HepG2 (cell line): ENCODE measurements around the gene GPR173. TPM values are rescaled to one million over a fixed set of nuclear protein-coding genes. Genes with fewer than 3 reads are reported as not detected.

Experiments
- ATAC-seq: fragments of 200-7000 bp; cut with Tn5 transposase; 3 replicates; pipeline ENCODE4 v1.9.1; 2020; ENCODE audit warnings: mild to moderate bottlenecking, moderate library complexity
- BruUV-seq: library from RNA; stranded (reverse); fragments of 400-500 nt; replicated peaks from 2 replicates; lab custom pipeline; 2021; lab: Mats Ljungman, UMichigan
- CTCF ChIA-PET: fragments of 300-600 bp; formaldehyde crosslinking; extraction: SDS; loops from one replicate; lab custom pipeline; 2021; ENCODE audit warnings: low total read pairs, inconsistent platforms, low intra/inter-chr PET ratio; lab: Yijun Ruan, JAX
- POLR2A ChIA-PET: fragments of 350-600 bp; sonication (Branson Sonifier 250); formaldehyde crosslinking; loops from one replicate; lab custom pipeline; 2020; ENCODE audit warnings: antibody characterized with exemption, inconsistent platforms; lab: Yijun Ruan, JAX
- DNase-seq: peaks from one replicate; pipeline ENCODE4 v3.0.0-alpha.2; 2015; ENCODE audit warnings: low spot score
- FAIRE-seq: peaks from 3 replicates; lab custom pipeline; 2011; peaks lifted over from hg19 to GRCh38; lab: Jason Lieb, UNC
- H2AFZ ChIP-seq: one replicate; pipeline ENCODE4 v1.6.1; 2011; ENCODE audit warnings: low read length, inconsistent platforms
- H3K27ac ChIP-seq: fragments of 300-600 bp; 3 replicates; pipeline ENCODE4 v1.8.0; 2011; ENCODE audit warnings: mixed run types, mild to moderate bottlenecking, mixed read lengths, low read length, inconsistent platforms; ENCODE audit not compliant: insufficient read depth; ENCODE audit errors: extremely low read length
- H3K27me3 ChIP-seq, 2 experiments: fragments of 200-600 bp in 1 of 2; 2 replicates in 1 of 2; 3 replicates in 1 of 2; pipeline versions ENCODE4 v1.6.0 to v1.8.0; 2011; ENCODE audit warnings: low read length in 2 of 2, mild to moderate bottlenecking in 2 of 2, moderate library complexity in 2 of 2, inconsistent platforms in 1 of 2; ENCODE audit not compliant: insufficient read depth in 2 of 2, control insufficient read depth in 1 of 2
- H3K36me3 ChIP-seq, 2 experiments: fragments of 200-600 bp in 1 of 2; replicated peaks in 1 of 2; 2 replicates in 1 of 2; 3 replicates in 1 of 2; pipeline versions ENCODE4 v1.5.1 to v1.8.0; 2011; ENCODE audit warnings: low read length in 2 of 2, inconsistent platforms in 1 of 2; ENCODE audit not compliant: insufficient read depth in 2 of 2, control insufficient read depth in 1 of 2
- H3K4me1 ChIP-seq: 2 replicates; pipeline ENCODE4 v1.5.1; 2012; ENCODE audit warnings: low read length, inconsistent platforms; ENCODE audit not compliant: insufficient read depth
- H3K4me2 ChIP-seq: 2 replicates; pipeline ENCODE4 v1.6.0; 2011; ENCODE audit warnings: low read depth, low read length, inconsistent platforms
- H3K4me3 ChIP-seq, 3 experiments: fragments of 200-600 bp in 1 of 3; sonication (generic), shearing (Covaris generic) in 1 of 3; replicated peaks in 1 of 3; 2 replicates each; pipeline ENCODE4 v1.5.1; 2011 to 2016; ENCODE audit warnings: low read length in 3 of 3, inconsistent platforms in 2 of 3, low read depth in 2 of 3, mild to moderate bottlenecking in 2 of 3, control low read depth in 1 of 3, mixed read lengths in 1 of 3; ENCODE audit not compliant: insufficient read depth in 1 of 3
- H3K79me2 ChIP-seq: one replicate; pipeline ENCODE4 v1.6.1; 2011; ENCODE audit warnings: low read length, inconsistent platforms; ENCODE audit not compliant: insufficient read depth
- H3K9ac ChIP-seq: 2 replicates; pipeline ENCODE4 v1.6.0; 2011; ENCODE audit warnings: mild to moderate bottlenecking, low read depth, low read length, inconsistent platforms; ENCODE audit not compliant: insufficient read depth
- H3K9me3 ChIP-seq: 2 replicates; pipeline ENCODE4 v1.5.1; 2012; ENCODE audit warnings: mild to moderate bottlenecking, low read length
- H4K20me1 ChIP-seq: 2 replicates; pipeline ENCODE4 v1.6.0; 2011; ENCODE audit warnings: inconsistent platforms, mild to moderate bottlenecking, low read length, moderate library complexity; ENCODE audit not compliant: insufficient read depth
- ATF7 ChIP-seq, 2 experiments: fragments of 450-650 bp in 1 of 2; sonication (generic) in 1 of 2; formaldehyde crosslinking in 1 of 2; IDR thresholded peaks; 2 replicates each; pipeline versions ENCODE4 v1.4.0 to v1.6.1; 2016 to 2020; ENCODE audit warnings: antibody characterized with exemption in 1 of 2, mild to moderate bottlenecking in 1 of 2, missing genetic modification reagents in 1 of 2
- E2F5 ChIP-seq: sonication (generic); formaldehyde crosslinking; conservative IDR thresholded peaks from 2 replicates; pipeline ENCODE4 v1.4.0; 2020; ENCODE audit warnings: missing genetic modification reagents
- FOXC1 ChIP-seq: sonication (generic); formaldehyde crosslinking; IDR thresholded peaks from 2 replicates; pipeline ENCODE4 v1.8.0; 2022; ENCODE audit warnings: mild to moderate bottlenecking, missing genetic modification reagents, borderline replicate concordance
- HDAC1 ChIP-seq: sonication (generic); formaldehyde crosslinking; IDR thresholded peaks from 2 replicates; pipeline ENCODE4 v1.5.1; 2020; ENCODE audit warnings: mild to moderate bottlenecking, missing genetic modification reagents
- IRF2 ChIP-seq: IDR thresholded peaks from 2 replicates; pipeline ENCODE4 v1.6.1; 2018; ENCODE audit warnings: missing genetic modification reagents, missing compliant biosample characterization
- LRRFIP1 ChIP-seq: sonication (generic); formaldehyde crosslinking; conservative IDR thresholded peaks from 2 replicates; pipeline ENCODE4 v1.4.0; 2020; ENCODE audit warnings: missing genetic modification reagents
- MYC ChIP-seq: sonication (generic); formaldehyde crosslinking; IDR thresholded peaks from 2 replicates; pipeline ENCODE4 v1.9.0; 2021; ENCODE audit warnings: missing genetic modification reagents, borderline replicate concordance
- RBM39 ChIP-seq: fragments of 200-400 bp; formaldehyde crosslinking; IDR thresholded peaks from one replicate; pipeline ENCODE4 v1.6.1; 2018; ENCODE audit warnings: antibody characterized with exemption, mild to moderate bottlenecking, low read depth, low read length; ENCODE audit not compliant: poor library complexity, severe bottlenecking
- STAG1 ChIP-seq: sonication (generic); formaldehyde crosslinking; IDR thresholded peaks from 2 replicates; pipeline ENCODE4 v1.4.0; 2020; ENCODE audit warnings: missing genetic modification reagents
- ZBTB38 ChIP-seq: sonication (generic); formaldehyde crosslinking; IDR thresholded peaks from 2 replicates; pipeline ENCODE4 v1.5.1; 2020; ENCODE audit warnings: mild to moderate bottlenecking, missing genetic modification reagents
- ZNF280B ChIP-seq: sonication (generic); formaldehyde crosslinking; IDR thresholded peaks from 2 replicates; pipeline ENCODE4 v1.5.0; 2020; ENCODE audit warnings: missing genetic modification reagents, mild to moderate bottlenecking, borderline replicate concordance
- ZNF660 ChIP-seq: sonication (generic); formaldehyde crosslinking; IDR thresholded peaks from 2 replicates; pipeline ENCODE4 v1.5.1; 2020; ENCODE audit warnings: mild to moderate bottlenecking, low read depth, missing genetic modification reagents, borderline replicate concordance
- WGBS: methylation state at CpG from one replicate; pipeline ENCODE4 v1.1.6; 2017; ENCODE audit warnings: low lambda C conversion rate; 5-methylcytosine and 5-hydroxymethylcytosine counted together
- in situ Hi-C: cut with HindIII; loops from 2 replicates; pipeline ENCODE4 v1.10.0; 2017; ENCODE audit warnings: low pct_unique_long_range_greater_than_20kb; ENCODE audit not compliant: extremely low pct_ligation_motif_present
- intact Hi-C: fragments of 100-400 bp; cut with micrococcal nuclease; formaldehyde crosslinking; loops from one replicate; pipeline ENCODE4 v1.10.0; 2022; ENCODE audit not compliant: unreplicated experiment
- polyA plus RNA-seq, 8 experiments: library from polyadenylated mRNA; depleted of rRNA in 3 of 8; stranded (reverse) in 7 of 8; unstranded in 1 of 8; fragments of >200 nt; fragmentation: Illumina TruSeq in 4 of 8; extraction: Trizol in 4 of 8; gene quantifications; 2 replicates each; pipeline versions ENCODE4 v1.2.1 to v1.2.3, GENCODE V29; 2011 to 2016; ENCODE audit warnings: low read depth in 4 of 8, missing spikeins in 1 of 8, mixed read lengths in 1 of 8; ENCODE audit not compliant: insufficient read depth in 1 of 8
- total RNA-seq, 5 experiments: library from RNA; depleted of rRNA; stranded (reverse); fragments of >200 nt; fragmentation: Illumina TruSeq; extraction: Trizol; gene quantifications; 2 replicates each; pipeline ENCODE4 v1.2.3, GENCODE V29; 2016; ENCODE audit warnings: low read depth in 1 of 5

Gene GPR173
- total and polyA plus RNA-seq, 2 of the 13 experiments (the other 11 are each of a cell fraction or from before 2014, with no cell fraction given) = 0.04 TPM; not detected in 1

GRCh38 chrX:53001958-53002357 lies 46.6 kb upstream of the GPR173 start (continued):
- TF ChIP-seq RBM39 (no peak), ZBTB38 (no peak), IRF2 (no peak), ATF7 (IDR thresholded peaks at IDR 0.05) (no peak), ATF7 (CRISPR knock-in tag; IDR thresholded peaks at IDR 0.05) (no peak)

GRCh38 chrX:53003111-53003510 lies 45.5 kb upstream of the GPR173 start:
- 11% methylated on average over 5 of the region's 6 CpGs for WGBS
- FAIRE-seq (no peak), DNase-seq (no peak), ATAC-seq (no peak)
- no peak overlapping the region for H3K4me3 ChIP-seq
- CTCF ChIA-PET = no interaction called here
- POLR2A ChIA-PET = no interaction called here
- H3K9ac ChIP-seq = no peak overlapping the region
- in situ Hi-C loops = no loop called here
- H3K27ac ChIP-seq = no peak overlapping the region
- no peak for TF ChIP-seq MYC (CRISPR knock-in tag)
- TF ChIP-seq IRF2 = no peak
- TF ChIP-seq ZNF660 = no peak
- TF ChIP-seq HDAC1 (CRISPR knock-in tag) = no peak
- TF ChIP-seq LRRFIP1 = no peak
- no peak for TF ChIP-seq E2F5 (CRISPR knock-in tag)
- no peak for TF ChIP-seq ZNF280B (CRISPR knock-in tag)
- no peak for TF ChIP-seq FOXC1 (CRISPR knock-in tag)
- TF ChIP-seq STAG1 (CRISPR knock-in tag) = no peak
- H2AFZ ChIP-seq = no peak overlapping the region
- H3K4me1 ChIP-seq = no peaks in the 10 kb centered on the region
- H3K27me3 ChIP-seq = peaks cover 1 to 5% of the 10 kb centered on the region in 2 experiments; a peak in 1 of 5 replicates
- intact Hi-C loops = no loop called here
- H3K36me3 ChIP-seq = no peaks in the 10 kb centered on the region
- no TSS peak for BruUV-seq
- no peaks in the 10 kb centered on the region for H4K20me1 ChIP-seq
- H3K9me3 ChIP-seq = no peaks in the 10 kb centered on the region
- H3K4me2 ChIP-seq = no peak overlapping the region
- H3K79me2 ChIP-seq = no peaks in the 10 kb centered on the region
